Type B pancreatic cell (in vitro differentiated cells): ENCODE measurements around the gene GRWD1. TPM values are rescaled to one million over a fixed set of nuclear protein-coding genes. Genes with fewer than 3 reads are reported as not detected.

Source experiments
- DNase-seq: peaks from one replicate; pipeline ENCODE4 v3.0.0; 2021; ENCODE audit warnings: mixed read lengths; ENCODE audit not compliant: unreplicated experiment; ENCODE audit errors: extremely low spot score
- H3K27ac Mint-ChIP-seq: 2 replicates; pipeline ENCODE4 v1.8.0; 2021; ENCODE audit warnings: mild to moderate bottlenecking, mixed read lengths
- H3K27me3 Mint-ChIP-seq: 2 replicates; pipeline ENCODE4 v1.8.0; 2021; ENCODE audit warnings: mixed read lengths
- H3K36me3 Mint-ChIP-seq: 2 replicates; pipeline ENCODE4 v1.8.0; 2021; ENCODE audit warnings: mixed read lengths
- H3K4me1 Mint-ChIP-seq: one replicate; pipeline ENCODE4 v1.8.0; 2021; ENCODE audit warnings: mixed read lengths; ENCODE audit not compliant: unreplicated experiment
- H3K4me3 Mint-ChIP-seq: 2 replicates; pipeline ENCODE4 v1.8.0; 2021; ENCODE audit warnings: mild to moderate bottlenecking, mixed read lengths
- H3K9me3 Mint-ChIP-seq: 2 replicates; pipeline ENCODE4 v1.8.0; 2021; ENCODE audit warnings: mixed read lengths
- CTCF ChIP-seq: fragments of 200-600 bp; sonication (generic); conservative IDR thresholded peaks from 2 replicates; pipeline ENCODE4 v1.5.0; 2021; ENCODE audit warnings: antibody characterized with exemption, mild to moderate bottlenecking
- total RNA-seq: library from RNA; stranded (reverse); gene quantifications from 2 replicates; pipeline ENCODE4 v1.2.1, GENCODE V29; 2021; ENCODE audit warnings: low replicate concordance

GRWD1 gene
- total RNA-seq, 1 donor from 2014 or later: 44.0 TPM

- Mint-ChIP-seq H3K4me3 (no peak overlapping the region), H3K27me3 (no peaks in the 10 kb centered on the region), H3K9me3 (no peaks in the 10 kb centered on the region), H3K36me3 (peaks cover 6% of the 10 kb centered on the region), H3K4me1 (no peaks in the 10 kb centered on the region), H3K27ac (peak overlapping the region; percentile 48)
- TF ChIP-seq CTCF: no peak
- no peak for DNase-seq
Observed at GRCh38 chr19:48454150-48454730, 8.5 kb downstream of the GRWD1 start.

- peak within 1 kb of the TSS; percentile 48 for H3K27ac Mint-ChIP-seq
Observed at GRCh38 chr19:48455171-48455907, 9.6 kb downstream of the GRWD1 start, which contains the start of gene KCNJ14. TSS of gene KCNJ14 (plus strand) at chr19:48455574. CDS start at chr19:48461725, 6,151 bp downstream.

GRCh38 chr19:48455908-48456562 is 10.3 kb downstream of the GRWD1 start:
- no peak overlapping the region for H3K4me3 Mint-ChIP-seq
- H3K4me1 Mint-ChIP-seq: no peaks in the 10 kb centered on the region
- H3K9me3 Mint-ChIP-seq: no peaks in the 10 kb centered on the region
- no peak overlapping the region for H3K27ac Mint-ChIP-seq
- no peak for DNase-seq
- no peaks in the 10 kb centered on the region for H3K27me3 Mint-ChIP-seq
- peaks cover 6% of the 10 kb centered on the region for H3K36me3 Mint-ChIP-seq
- TF ChIP-seq CTCF: no peak

More at GRCh38 chr19:48455171-48455907, 9.6 kb downstream of the GRWD1 start, which contains the start of gene KCNJ14:
- peaks cover 6% of the 10 kb centered on the region for H3K36me3 Mint-ChIP-seq
- TF ChIP-seq CTCF: no peak
- H3K27me3 Mint-ChIP-seq: no peaks in the 10 kb centered on the region
- no peaks in the 10 kb centered on the region for H3K4me1 Mint-ChIP-seq
- H3K4me3 Mint-ChIP-seq: no peak within 1 kb of the TSS
- no peak for DNase-seq
- H3K9me3 Mint-ChIP-seq: no peaks in the 10 kb centered on the region

- H3K36me3 Mint-ChIP-seq: peaks cover 6% of the 10 kb centered on the region
- H3K27me3 Mint-ChIP-seq: no peaks in the 10 kb centered on the region
- no peaks in the 10 kb centered on the region for H3K9me3 Mint-ChIP-seq
- H3K27ac Mint-ChIP-seq: no peak overlapping the region
- H3K4me3 Mint-ChIP-seq: no peak overlapping the region
- no peak for DNase-seq
- no peak for TF ChIP-seq CTCF
- H3K4me1 Mint-ChIP-seq: no peaks in the 10 kb centered on the region
Observed at GRCh38 chr19:48456864-48457263, 11.1 kb downstream of the GRWD1 start.

GRCh38 chr19:48458016-48458415 is 12.2 kb downstream of the GRWD1 start:
- no peaks in the 10 kb centered on the region for H3K4me1 Mint-ChIP-seq
- no peaks in the 10 kb centered on the region for H3K27me3 Mint-ChIP-seq
- H3K4me3 Mint-ChIP-seq: no peak overlapping the region
- H3K36me3 Mint-ChIP-seq: peaks cover 6% of the 10 kb centered on the region
- no peak overlapping the region for H3K27ac Mint-ChIP-seq
- no peak for TF ChIP-seq CTCF
- H3K9me3 Mint-ChIP-seq: no peaks in the 10 kb centered on the region
- DNase-seq: no peak
